HG03039 (cell line): ENCODE data around the gene UBXN6.

Experiments used
- ATAC-seq: cut with Tn5 transposase; IDR thresholded peaks from one replicate; pipeline ENCODE4 v1.9.1; 2021; ENCODE audit warnings: mild to moderate bottlenecking, moderate library complexity; ENCODE audit not compliant: unreplicated experiment

The UBXN6 gene

GRCh38 chr19:4413588-4413987 is 44.0 kb downstream of the UBXN6 start:
- no peak for ATAC-seq

DNA sequence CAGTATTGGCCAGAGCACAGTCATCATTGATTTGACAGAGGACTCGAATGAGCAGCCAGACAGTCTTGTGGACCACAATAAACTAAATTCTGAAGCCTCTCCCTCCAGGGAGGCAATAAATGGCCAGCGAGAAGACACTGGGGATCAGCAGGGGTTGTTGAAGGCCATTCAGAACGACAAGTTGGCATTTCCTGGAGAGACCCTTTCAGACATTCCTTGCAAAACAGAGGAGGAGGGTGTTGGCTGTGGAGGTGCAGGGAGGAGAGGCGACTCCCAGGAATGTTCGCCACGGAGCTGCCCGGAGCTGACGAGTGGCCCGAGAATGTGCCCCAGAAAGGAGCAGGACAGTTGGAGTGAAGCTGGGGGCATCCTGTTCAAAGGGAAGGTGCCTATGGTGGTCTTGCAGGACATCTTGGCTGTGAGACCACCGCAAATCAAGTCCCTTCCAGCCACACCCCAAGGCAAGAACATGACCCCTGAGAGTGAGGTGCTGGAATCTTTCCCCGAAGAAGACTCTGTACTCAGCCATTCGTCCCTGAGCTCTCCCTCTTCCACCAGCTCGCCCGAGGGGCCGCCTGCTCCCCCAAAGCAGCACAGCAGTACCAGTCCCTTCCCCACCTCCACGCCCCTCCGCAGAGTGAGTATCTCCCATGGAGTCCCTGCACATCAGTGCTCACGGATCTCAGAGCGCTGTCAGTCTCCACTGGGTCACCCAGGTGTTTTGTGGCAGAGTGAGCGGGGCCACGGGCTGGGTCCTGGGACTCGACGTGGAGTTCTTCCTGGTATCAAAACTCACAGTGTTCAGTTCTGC is 48.3 kb downstream of the UBXN6 start:
- no peak for ATAC-seq

DNA sequence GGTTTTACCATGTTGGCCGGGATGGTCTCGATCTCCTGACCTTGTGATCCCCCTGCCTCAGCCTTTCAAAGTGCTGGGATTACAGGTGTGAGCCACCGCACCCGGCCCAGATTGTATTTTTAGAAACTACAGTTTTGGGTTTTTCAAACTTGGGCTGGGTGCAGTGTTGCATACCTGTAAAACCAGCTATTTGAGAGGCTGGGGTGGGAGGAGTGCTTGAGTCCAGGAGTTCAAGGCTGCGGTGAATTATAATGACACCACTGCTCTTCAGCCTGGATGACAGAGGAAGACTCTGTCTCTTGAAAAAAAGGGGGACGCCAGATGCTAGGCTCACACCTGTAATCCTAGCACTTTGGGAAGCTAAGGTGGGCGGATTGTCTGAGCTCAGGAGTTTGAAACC is 51.0 kb downstream of the UBXN6 start:
- ATAC-seq: no peak

GRCh38 chr19:4405977-4406376 is 51.6 kb downstream of the UBXN6 start:
- ATAC-seq: no peak

DNA sequence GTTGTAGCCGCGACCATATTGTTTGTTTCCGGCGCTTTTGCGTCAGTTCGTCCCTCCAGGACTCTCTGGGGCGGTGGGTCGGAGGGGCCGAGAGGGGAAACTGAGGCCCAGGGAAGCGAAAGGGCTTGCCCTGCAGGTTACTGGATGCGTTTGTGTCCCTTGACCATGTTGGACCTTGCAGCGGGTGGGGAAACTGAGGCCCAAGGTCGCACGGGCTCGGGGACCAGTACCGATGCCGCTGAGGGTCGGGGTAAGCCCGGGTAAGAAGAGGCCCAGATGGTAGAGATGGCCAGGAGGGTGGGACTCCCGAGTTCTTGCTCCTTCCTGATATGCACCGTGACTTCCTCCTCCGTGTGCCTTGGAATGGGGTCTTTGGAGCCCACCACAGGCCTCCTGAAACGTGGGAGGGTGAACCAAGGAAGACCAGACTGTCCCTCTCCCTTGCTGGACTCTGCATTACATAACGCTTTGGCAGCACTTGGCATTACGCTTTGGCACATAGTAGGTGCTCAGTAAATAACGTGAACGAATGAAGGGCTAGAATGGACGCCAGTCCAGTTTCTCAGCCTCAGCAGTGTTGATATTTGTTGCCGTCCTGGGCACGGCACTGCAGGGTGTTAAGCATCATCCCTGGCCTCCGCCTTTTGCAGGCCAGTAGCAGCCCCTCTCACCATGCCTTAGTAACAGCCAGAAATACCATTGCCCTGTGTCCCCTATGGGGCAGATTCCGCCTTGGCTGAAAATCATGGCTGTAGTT is 54.4 kb downstream of the UBXN6 start:
- ATAC-seq: no peak

DNA sequence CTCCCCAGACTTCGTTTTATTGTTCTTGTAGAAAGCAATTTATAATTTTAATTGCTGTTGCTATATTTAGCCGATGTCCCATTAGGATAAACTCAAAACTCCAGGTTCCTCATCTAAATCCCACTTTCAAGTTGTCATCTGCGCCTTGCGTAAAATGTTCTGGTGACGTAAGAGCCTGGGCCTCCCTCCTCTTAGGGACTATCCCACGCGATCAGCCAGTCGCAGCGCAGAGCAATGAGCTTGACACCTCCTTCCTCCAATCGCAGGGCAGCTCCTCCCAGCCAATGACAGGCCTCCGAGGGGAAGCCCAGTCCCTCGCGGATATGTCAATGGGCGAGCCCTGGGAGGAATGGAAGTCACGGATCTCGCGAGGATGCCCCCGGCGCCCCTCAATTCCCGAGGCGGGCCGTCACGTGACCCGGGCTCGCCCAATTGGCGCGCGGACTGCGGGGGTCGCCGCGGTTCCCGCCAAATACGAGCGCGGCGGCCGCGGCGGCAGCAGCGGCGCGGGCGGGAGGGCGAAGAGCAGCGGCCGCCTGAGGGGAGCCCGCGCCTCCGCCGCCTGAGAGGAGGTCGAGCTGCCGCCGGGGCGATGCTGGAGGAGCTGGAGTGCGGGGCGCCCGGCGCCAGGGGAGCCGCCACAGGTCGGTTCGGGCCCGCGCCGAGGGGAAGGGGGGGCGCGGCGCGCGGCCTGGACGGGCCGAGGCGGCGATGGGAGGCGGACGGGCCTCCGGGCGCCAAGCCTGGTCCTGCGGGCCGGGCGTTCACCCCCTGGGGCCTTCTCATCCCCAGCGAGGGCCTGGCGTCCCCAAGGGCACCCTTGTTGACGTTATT is 55.2 kb downstream of the UBXN6 start, which contains the start of gene CHAF1A:
Gene CHAF1A (plus strand): TSS at position 470 of the 834 bp plus-strand sequence. CDS start 123 bp downstream, at position 593.
- ATAC-seq: peak; percentile 62

DNA sequence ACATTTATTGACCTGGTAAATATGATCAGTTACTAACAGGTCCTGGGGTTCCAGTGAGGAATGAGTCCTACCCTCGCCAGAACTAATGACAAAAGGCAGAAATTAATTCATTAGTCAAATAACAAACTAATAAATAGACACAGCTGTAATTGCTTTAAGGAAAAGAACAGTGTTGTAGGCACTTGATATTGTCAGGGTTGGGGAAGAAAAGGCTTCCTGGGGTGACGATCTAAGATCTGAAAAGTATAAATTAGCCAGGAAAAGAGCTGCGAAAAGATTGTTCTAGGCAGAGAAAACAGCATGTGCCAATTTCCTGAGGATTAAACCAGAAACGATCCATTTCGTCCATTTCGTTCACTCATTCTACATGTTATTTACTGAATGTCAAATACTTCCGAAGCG is 55.8 kb downstream of the UBXN6 start:
- no peak for ATAC-seq

DNA sequence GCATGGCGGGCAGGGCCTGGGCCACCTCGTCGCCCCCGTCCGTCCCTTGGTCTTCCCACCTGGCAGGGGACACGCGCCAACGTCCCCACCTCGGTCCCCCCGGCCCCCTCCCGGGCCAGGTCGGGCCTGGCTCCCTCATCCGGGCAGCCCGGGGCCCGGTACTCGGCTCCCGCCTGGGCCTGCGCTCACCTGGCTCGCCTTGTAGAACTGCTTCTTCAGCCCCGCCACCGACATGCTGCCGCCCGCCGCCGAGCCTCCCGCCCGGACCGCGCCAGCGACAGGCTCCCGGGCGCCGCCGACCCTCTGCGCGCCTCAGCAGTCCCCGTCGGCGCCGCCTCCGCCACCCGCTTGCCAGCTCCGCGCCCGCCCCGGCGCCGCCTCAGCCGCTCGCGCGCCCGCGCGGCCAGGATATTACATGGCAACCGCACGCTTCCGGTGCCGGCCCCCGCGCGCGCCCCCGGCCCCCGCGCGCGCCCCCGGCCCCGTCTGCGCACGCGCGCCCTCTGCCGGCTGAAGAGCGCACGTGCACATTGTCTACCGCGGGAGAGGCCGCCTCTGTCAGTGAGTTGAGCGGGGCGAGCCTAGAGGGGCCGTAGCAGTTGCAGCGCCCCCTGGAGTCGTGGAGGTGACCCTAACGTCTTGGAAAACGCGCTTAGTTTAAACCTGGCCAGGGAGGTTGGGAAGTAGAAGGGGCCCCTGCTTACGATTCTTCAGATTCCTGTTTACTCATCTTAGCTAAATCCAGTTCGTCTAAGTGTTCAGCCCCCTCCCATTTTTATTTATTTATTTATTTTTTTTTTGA is 57.3 kb downstream of the UBXN6 start, which contains the start of gene SH3GL1:
Gene SH3GL1 (minus strand): TSS at position 413 of the 802 bp plus-strand sequence. CDS start 179 bp downstream, at position 234.
- ATAC-seq: peak; percentile 58

- ATAC-seq: no peak
Observed at GRCh38 chr19:4399812-4400134, 57.8 kb downstream of the UBXN6 start.

GRCh38 chr19:4396949-4397783 is 60.4 kb downstream of the UBXN6 start:
- no peak for ATAC-seq
